AG04450 (cell line): Measurements from ENCODE around the gene HUS1. TPM values are rescaled to one million over a fixed set of nuclear protein-coding genes. Genes with fewer than 3 reads are reported as not detected.
A peak's percentile ranks its signal among the peaks of the same experiment; 100 is the strongest.
"Not testable (repeated sequence)": the region's sequence is repeated elsewhere in the genome, so short reads cannot be mapped to it uniquely, and the experiment has no call there.

Experiments
- CTCF ChIA-PET: fragments of 300-600, 350-600 bp; formaldehyde crosslinking; extraction: SDS; loops from one replicate; lab custom pipeline; 2022; ENCODE audit warnings: antibody characterized with exemption, inconsistent platforms; lab: Charles Lee
- POLR2A ChIA-PET: fragments of 350-600 bp; formaldehyde crosslinking; extraction: SDS; loops from one replicate; lab custom pipeline; 2021; ENCODE audit warnings: antibody characterized with exemption, inconsistent platforms; lab: Yijun Ruan, JAX
- DNase-seq: peaks from one replicate; pipeline ENCODE4 v3.0.0-alpha.2; 2011; ENCODE audit warnings: low read depth, low spot score
- H3K27ac ChIP-seq: one replicate; pipeline ENCODE4 v1.5.1; 2012; ENCODE audit warnings: low read depth, low read length, control low read depth
- H3K27me3 ChIP-seq: one replicate; pipeline ENCODE4 v1.6.0; 2012; ENCODE audit warnings: low read length; ENCODE audit not compliant: control insufficient read depth, insufficient read depth
- H3K4me3 ChIP-seq: 2 replicates; pipeline ENCODE4 v1.5.1; 2011; ENCODE audit warnings: mild to moderate bottlenecking, low read depth, low read length, control low read depth
- H3K9me3 ChIP-seq: 2 replicates; pipeline ENCODE4 v1.5.1; 2012; ENCODE audit warnings: low read length; ENCODE audit not compliant: control insufficient read depth, insufficient read depth
- polyA plus RNA-seq: library from polyadenylated mRNA; depleted of rRNA; stranded (reverse); fragments of >200 nt; gene quantifications from 2 replicates; pipeline ENCODE4 v1.2.3, GENCODE V29; 2011
- TF ChIP-seq, protein P1 (sequence below): IDR thresholded peaks from 2 replicates; pipeline ENCODE4 v1.5.1; 2011; ENCODE audit warnings: low read depth, low read length, control low read depth, inconsistent platforms

HUS1 gene
- polyA plus RNA-seq, 1 experiment = 27.9 TPM

DNA sequence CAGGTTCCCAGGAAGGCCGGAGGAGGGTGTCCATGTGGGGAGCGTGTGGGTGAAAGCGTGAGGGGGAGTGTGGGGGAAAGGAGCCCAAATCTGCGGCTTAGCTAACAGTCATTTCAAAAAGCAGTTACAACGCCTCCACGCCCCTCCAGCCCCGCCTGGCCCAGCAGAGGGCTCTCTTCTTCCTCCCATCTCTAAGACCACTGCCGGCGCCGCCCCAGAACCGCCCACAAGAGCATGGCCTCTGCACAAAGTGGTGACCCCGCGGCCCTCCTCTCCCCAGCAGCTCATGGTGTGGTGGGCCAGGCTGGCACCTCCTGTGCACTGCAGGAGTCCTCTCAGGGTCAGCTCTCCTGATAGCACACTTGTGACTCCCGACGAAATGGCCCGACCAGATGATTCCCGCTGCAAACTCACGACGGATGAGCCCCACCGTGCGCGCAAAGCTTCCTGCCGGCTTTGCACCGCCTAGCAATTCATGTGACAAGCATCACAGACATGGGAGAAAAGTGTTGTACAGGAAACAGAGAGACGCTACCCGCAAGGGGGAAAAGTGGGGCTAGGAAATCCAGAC lies 12.4 kb upstream of the HUS1 start:
- TF ChIP-seq, protein P1, sequence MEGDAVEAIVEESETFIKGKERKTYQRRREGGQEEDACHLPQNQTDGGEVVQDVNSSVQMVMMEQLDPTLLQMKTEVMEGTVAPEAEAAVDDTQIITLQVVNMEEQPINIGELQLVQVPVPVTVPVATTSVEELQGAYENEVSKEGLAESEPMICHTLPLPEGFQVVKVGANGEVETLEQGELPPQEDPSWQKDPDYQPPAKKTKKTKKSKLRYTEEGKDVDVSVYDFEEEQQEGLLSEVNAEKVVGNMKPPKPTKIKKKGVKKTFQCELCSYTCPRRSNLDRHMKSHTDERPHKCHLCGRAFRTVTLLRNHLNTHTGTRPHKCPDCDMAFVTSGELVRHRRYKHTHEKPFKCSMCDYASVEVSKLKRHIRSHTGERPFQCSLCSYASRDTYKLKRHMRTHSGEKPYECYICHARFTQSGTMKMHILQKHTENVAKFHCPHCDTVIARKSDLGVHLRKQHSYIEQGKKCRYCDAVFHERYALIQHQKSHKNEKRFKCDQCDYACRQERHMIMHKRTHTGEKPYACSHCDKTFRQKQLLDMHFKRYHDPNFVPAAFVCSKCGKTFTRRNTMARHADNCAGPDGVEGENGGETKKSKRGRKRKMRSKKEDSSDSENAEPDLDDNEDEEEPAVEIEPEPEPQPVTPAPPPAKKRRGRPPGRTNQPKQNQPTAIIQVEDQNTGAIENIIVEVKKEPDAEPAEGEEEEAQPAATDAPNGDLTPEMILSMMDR = peak; percentile 77
- Histone ChIP-seq H3K4me3 (peak overlapping the region; percentile 67), H3K27ac (no peak overlapping the region), H3K27me3 (no peaks in the 10 kb centered on the region), H3K9me3 (no peaks in the 10 kb centered on the region)
- ChIA-PET CTCF (interaction anchor here (0.6 to 8.0 kb wide), 21 partner anchors 9 to 181 kb away, joined by 3 to 160 read pairs (median 6); no protein-coding TSS in a partner anchor), POLR2A (interaction anchor here (1.2 kb wide), 1 partner anchor 119 kb away, joined by 5 read pairs; no protein-coding TSS in a partner anchor)
- no peak for DNase-seq

DNA sequence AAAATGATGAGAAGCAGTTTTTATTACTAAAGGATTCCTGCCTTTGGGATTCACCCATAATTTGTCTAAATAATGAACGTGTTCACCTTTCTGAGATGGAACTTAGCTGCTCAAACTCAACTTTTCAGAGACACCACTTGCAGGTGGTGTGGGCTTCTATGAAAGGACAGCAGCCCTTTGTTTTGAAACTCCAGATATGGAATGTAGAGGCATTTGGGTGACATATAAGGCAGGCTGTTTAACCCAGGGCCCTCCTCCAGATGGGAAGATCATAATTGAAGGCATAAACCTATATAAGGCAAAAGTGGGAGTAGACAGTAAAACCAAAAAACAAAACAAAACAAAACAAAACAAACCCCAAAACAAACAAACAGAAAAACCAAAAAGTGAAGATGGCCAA lies 11.9 kb upstream of the HUS1 start:
- Histone ChIP-seq H3K9me3 (no peaks in the 10 kb centered on the region), H3K27me3 (no peaks in the 10 kb centered on the region), H3K27ac (no peak overlapping the region), H3K4me3 (no peak overlapping the region)
- no peak for DNase-seq
- ChIA-PET CTCF (interaction anchor here (0.6 to 8.0 kb wide), 19 partner anchors 9 to 182 kb away, joined by 3 to 160 read pairs (median 6); no protein-coding TSS in a partner anchor), POLR2A (interaction anchor here (1.2 kb wide), 1 partner anchor 119 kb away, joined by 5 read pairs; no protein-coding TSS in a partner anchor)
- TF ChIP-seq, protein P1 = no peak

DNA sequence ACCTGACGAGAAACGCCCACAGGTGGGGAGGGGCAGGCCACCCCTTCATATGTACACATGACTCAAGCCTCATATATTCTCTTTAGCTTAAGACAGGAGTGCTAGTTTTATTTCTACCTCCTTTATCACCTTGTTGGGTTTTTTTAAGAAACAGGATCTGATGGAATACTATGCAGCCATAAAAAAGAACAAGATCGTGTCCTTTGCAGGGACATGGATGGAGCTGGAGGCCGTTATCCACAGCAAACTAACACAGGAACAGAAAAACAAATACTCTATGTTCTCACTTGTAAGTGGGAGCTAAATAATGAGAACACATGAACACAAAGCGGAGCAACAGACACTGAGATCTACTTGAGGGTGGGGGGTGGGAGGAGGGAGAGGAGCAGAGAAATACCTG lies 11.2 kb upstream of the HUS1 start:
- no peaks in the 10 kb centered on the region for H3K9me3 ChIP-seq
- TF ChIP-seq, protein P1 = no peak
- ChIA-PET CTCF (interaction anchor here (1.8 to 8.0 kb wide), 6 partner anchors 8 to 164 kb away, joined by 6 to 160 read pairs (median 10); no protein-coding TSS in a partner anchor), POLR2A (no interaction called here)
- H3K27me3 ChIP-seq = no peaks in the 10 kb centered on the region
- H3K27ac ChIP-seq = no peak overlapping the region
- no peak overlapping the region for H3K4me3 ChIP-seq
- no peak for DNase-seq

DNA sequence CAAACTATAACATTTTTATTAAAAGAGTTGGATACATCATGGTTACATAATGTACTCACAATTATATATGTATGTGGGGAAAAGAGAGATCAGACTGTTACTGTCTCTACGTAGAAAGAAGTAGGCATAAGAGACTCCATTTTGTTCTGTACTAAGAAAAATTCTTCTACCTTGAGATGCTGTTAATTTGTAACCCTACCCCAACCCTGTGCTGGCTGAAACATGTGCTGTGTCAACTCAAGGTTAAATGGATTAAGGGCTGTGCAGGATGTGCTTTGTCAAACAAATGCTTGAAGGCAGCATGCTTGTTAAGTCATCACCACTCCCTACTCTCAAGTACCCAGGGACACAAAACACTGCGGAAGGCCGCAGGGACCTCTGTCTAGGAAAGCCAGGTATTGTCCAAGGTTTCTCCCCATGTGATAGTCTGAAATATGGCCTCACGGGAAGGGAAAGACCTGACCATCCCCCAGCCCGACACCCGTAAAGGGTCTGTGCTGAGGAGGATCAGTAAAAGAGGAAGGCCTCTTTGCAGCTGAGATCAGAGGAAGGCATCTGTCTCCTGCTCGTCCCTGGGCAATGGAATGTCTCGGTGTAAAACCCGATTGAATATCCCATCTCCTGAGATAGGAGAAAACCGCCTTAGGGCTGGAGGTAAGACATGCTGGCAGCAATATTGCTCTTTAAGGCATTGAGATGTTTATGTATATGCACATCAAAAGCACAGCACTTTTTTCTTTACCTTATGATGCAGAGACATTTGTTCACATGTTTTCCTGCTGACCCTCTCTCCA lies 10.4 kb upstream of the HUS1 start:
- H3K27me3 ChIP-seq, H3K27ac ChIP-seq, DNase-seq, H3K4me3 ChIP-seq, H3K9me3 ChIP-seq, POLR2A ChIA-PET: not testable (repeated sequence)
- CTCF ChIA-PET = interaction anchor here (0.8 to 8.0 kb wide), 14 partner anchors 7 to 724 kb away, joined by 3 to 160 read pairs (median 4); no protein-coding TSS in a partner anchor

DNA sequence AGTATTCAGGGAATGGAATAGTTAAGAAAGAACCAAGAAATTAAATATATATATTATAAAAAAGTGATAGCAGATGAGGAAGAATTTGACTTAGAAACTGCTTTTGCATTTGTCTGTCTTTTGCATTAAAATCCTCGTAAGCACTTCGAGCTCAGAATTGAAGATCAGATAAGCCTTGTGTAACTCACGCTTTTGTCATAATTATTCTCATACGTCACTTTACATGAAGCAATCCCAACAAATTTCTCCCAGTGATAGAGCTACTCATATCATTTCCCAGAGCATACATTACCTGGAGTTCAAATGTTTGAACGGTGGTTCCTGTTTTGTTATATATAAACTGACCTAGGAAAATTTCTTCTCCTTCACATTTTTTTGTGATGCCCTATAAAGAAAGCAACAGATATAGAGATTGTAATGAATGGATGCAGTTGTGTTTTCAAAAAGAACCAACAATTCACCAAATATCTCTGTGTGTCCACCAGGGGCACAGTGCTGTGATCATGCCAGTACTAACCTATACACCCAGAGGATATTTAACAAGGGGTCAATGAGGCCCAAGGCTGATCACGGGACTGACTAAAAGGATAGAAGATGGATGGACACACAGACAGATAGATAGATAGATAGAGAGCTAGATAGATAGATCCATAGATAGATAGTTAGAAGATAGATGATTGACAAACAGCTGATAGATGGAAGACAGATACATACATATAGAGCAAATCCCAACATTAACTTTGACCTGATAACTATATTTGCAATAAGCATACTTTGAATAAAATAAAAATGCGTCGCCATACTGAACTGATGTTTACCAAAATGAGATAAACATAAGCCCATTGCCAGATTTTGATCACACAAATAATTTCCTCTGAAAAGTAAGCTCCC lies 9.3 kb upstream of the HUS1 start:
- POLR2A ChIA-PET = no interaction called here
- Histone ChIP-seq H3K27ac (no peak overlapping the region), H3K9me3 (no peaks in the 10 kb centered on the region), H3K4me3 (no peak overlapping the region), H3K27me3 (no peaks in the 10 kb centered on the region)
- TF ChIP-seq, protein P1 = peak; percentile 62
- DNase-seq = no peak
- CTCF ChIA-PET = interaction anchor here (0.6 to 8.0 kb wide), 22 partner anchors 8 to 723 kb away, joined by 3 to 160 read pairs (median 4); no protein-coding TSS in a partner anchor
